Smooth muscle cell (in vitro differentiated cells): Measurements from ENCODE around the gene FMR1. TPM values are rescaled to one million over a fixed set of nuclear protein-coding genes. Genes with fewer than 3 reads are reported as not detected.

Experiments used
- DNase-seq: peaks from one replicate; lab custom pipeline; 2025; ENCODE audit not compliant: unreplicated experiment; lab: John Stamatoyannopoulos, UW
- H2AFZ ChIP-seq: fragments of 200-600 bp; sonication (generic); 2 replicates; pipeline ENCODE4 v1.6.0; 2016; ENCODE audit warnings: antibody characterized with exemption, low read depth, mild to moderate bottlenecking
- H3F3A ChIP-seq: fragments of 200-600 bp; sonication (generic); 2 replicates; pipeline ENCODE4 v1.6.0; 2017; ENCODE audit warnings: antibody characterized with exemption, low read depth
- H3K27ac ChIP-seq: fragments of 200-600 bp; sonication (generic); 2 replicates; pipeline ENCODE4 v1.5.1; 2016; ENCODE audit warnings: low read depth, mild to moderate bottlenecking
- H3K27me3 ChIP-seq: fragments of 200-600 bp; sonication (generic); 2 replicates; pipeline ENCODE4 v1.6.1; 2016; ENCODE audit warnings: low read depth, mild to moderate bottlenecking
- H3K36me3 ChIP-seq: fragments of 200-600 bp; sonication (generic); 2 replicates; pipeline ENCODE4 v1.5.1; 2016; ENCODE audit warnings: low read depth
- H3K4me1 ChIP-seq: fragments of 200-600 bp; sonication (generic); 2 replicates; pipeline ENCODE4 v1.5.1; 2016; ENCODE audit warnings: low read depth
- H3K4me2 ChIP-seq: fragments of 200-600 bp; sonication (generic); 2 replicates; pipeline ENCODE4 v1.6.0; 2016; ENCODE audit warnings: mild to moderate bottlenecking
- H3K4me3 ChIP-seq: fragments of 200-600 bp; sonication (generic); 2 replicates; pipeline ENCODE4 v1.5.1; 2016; ENCODE audit warnings: mild to moderate bottlenecking
- H3K79me2 ChIP-seq: fragments of 200-600 bp; sonication (generic); 2 replicates; pipeline ENCODE4 v1.6.0; 2016; ENCODE audit warnings: low read depth, mild to moderate bottlenecking
- H3K9ac ChIP-seq: fragments of 200-600 bp; sonication (generic); 2 replicates; pipeline ENCODE4 v1.6.0; 2016; ENCODE audit warnings: low read depth
- H3K9me3 ChIP-seq: fragments of 200-600 bp; sonication (generic); replicated peaks from 2 replicates; pipeline ENCODE4 v1.5.1; 2016; ENCODE audit warnings: low read depth
- H4K20me1 ChIP-seq: fragments of 200-600 bp; sonication (generic); 2 replicates; pipeline ENCODE4 v1.6.0; 2016; ENCODE audit warnings: low read depth
- WGBS: methylation state at CpG from one replicate; pipeline ENCODE4 v1.1.7; 2016; ENCODE audit warnings: low lambda C conversion rate; 5-methylcytosine and 5-hydroxymethylcytosine counted together
- polyA plus RNA-seq: library from polyadenylated mRNA; unstranded; fragments of >200 nt; fragmentation: Nextera tagmentation; extraction: Ambion mirVana; gene quantifications from 2 replicates; pipeline ENCODE4 v1.2.1, GENCODE V29; 2016
- total RNA-seq: library from RNA; depleted of rRNA; stranded (reverse); fragments of >200 nt; gene quantifications from 2 replicates; pipeline ENCODE4 v1.2.3, GENCODE V29; 2014
- TF ChIP-seq, protein P1 (sequence below): fragments of 200-600 bp; sonication (generic); IDR thresholded peaks from 2 replicates; pipeline ENCODE4 v1.5.1; 2017; ENCODE audit warnings: borderline replicate concordance, mild to moderate bottlenecking, antibody characterized with exemption; ENCODE audit not compliant: insufficient read depth, poor library complexity, severe bottlenecking

The FMR1 gene
- total and polyA plus RNA-seq, 2 experiments from 2014 or later = 13.9 to 52.2 TPM

DNA sequence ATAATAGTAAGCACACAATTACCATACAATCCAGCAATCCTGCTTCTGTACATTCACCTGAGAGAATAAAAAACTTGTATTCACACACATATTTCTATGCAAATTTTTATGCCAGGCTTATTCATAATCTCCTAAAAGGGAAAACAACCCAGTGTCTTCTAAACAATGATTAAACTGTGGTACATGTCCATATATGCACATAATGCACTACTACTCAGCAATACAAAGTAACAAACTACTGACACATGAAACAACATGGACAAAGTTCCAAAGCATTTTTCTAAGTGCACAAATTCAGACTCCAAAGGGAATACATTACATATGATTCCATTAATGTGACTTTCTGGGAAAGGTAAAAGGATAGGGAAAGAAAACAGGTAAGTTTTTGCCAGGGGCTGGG lies 18.0 kb upstream of the FMR1 start:
- Histone ChIP-seq H4K20me1 (no peaks in the 10 kb centered on the region), H3K4me2 (no peak overlapping the region), H3F3A (no peaks in the 10 kb centered on the region), H3K79me2 (no peaks in the 10 kb centered on the region), H3K27me3 (no peaks in the 10 kb centered on the region), H3K9me3 (no peaks in the 10 kb centered on the region), H3K27ac (no peak overlapping the region), H3K4me3 (no peak overlapping the region), H2AFZ (no peak overlapping the region), H3K4me1 (no peaks in the 10 kb centered on the region), H3K36me3 (no peaks in the 10 kb centered on the region), H3K9ac (no peak overlapping the region)
- TF ChIP-seq, protein P1, sequence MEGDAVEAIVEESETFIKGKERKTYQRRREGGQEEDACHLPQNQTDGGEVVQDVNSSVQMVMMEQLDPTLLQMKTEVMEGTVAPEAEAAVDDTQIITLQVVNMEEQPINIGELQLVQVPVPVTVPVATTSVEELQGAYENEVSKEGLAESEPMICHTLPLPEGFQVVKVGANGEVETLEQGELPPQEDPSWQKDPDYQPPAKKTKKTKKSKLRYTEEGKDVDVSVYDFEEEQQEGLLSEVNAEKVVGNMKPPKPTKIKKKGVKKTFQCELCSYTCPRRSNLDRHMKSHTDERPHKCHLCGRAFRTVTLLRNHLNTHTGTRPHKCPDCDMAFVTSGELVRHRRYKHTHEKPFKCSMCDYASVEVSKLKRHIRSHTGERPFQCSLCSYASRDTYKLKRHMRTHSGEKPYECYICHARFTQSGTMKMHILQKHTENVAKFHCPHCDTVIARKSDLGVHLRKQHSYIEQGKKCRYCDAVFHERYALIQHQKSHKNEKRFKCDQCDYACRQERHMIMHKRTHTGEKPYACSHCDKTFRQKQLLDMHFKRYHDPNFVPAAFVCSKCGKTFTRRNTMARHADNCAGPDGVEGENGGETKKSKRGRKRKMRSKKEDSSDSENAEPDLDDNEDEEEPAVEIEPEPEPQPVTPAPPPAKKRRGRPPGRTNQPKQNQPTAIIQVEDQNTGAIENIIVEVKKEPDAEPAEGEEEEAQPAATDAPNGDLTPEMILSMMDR = no peak
- DNase-seq = no peak

DNA sequence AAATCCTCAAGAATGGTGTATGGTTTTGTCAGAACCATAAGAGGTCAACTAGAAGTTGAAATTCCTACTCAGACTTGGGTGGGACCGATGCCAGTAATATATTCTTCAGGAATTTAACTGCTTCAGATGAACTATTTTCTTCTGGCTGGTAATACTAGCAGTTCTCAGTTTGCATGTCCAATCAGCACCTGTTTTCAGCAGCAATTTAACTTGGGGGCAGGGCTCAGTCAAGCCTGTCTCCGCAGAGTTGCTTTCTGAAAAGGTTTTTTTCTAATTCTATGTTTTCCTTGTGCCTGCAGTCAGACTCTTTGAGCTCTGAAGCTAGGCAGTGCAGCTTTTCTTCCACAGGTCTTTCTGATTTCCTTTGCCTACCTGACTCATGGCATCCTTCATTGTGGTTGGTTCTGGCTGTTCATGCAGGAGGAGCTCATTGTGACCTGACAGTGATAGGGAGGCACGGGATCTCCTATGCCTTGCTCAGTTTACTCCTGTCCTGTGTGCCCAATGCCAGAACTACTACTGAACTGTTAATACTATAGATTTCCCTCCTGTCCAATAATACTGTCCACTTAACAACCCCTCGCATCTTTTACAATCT lies 17.3 kb upstream of the FMR1 start:
- Histone ChIP-seq H3K79me2 (no peaks in the 10 kb centered on the region), H3K4me1 (no peaks in the 10 kb centered on the region), H3K4me2 (no peak overlapping the region), H3K36me3 (no peaks in the 10 kb centered on the region), H3K9ac (no peak overlapping the region), H3K9me3 (no peaks in the 10 kb centered on the region), H3K27me3 (no peaks in the 10 kb centered on the region), H3K27ac (no peak overlapping the region), H3F3A (no peaks in the 10 kb centered on the region), H3K4me3 (no peak overlapping the region), H2AFZ (no peak overlapping the region), H4K20me1 (no peaks in the 10 kb centered on the region)
- TF ChIP-seq, protein P1 = no peak
- DNase-seq = no peak
- 70% methylated on average over 4 of the region's 4 CpGs for WGBS

DNA sequence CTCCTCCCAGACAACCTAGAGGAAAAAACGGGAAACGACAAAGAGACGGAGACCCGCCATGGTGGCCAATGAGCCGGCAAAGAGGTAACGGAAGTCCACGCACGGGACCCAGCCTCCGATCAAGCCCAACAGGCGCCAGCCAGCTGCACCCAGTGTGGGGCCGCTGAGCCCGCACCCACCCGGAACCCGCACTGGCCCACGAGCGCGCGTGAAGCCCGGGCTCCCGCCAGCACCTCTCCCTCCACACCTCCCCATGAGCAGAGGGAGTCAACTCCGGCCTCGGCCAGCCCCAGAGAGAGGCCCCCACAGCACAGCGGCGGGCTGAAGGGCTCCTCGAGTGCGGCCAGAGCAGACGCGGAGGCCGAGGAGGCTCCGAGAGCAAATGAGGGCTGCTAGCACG lies 14.6 kb upstream of the FMR1 start:
- Histone ChIP-seq H3K4me2 (no peak overlapping the region), H3K27ac (no peak overlapping the region), H2AFZ (no peak overlapping the region), H3K4me3 (no peak overlapping the region), H3K79me2 (no peaks in the 10 kb centered on the region), H3K9me3 (no peaks in the 10 kb centered on the region), H4K20me1 (no peaks in the 10 kb centered on the region), H3K4me1 (no peaks in the 10 kb centered on the region), H3K36me3 (no peaks in the 10 kb centered on the region), H3K9ac (no peak overlapping the region), H3K27me3 (no peaks in the 10 kb centered on the region), H3F3A (no peaks in the 10 kb centered on the region)
- WGBS = 90% methylated on average over 26 of the region's 31 CpGs
- TF ChIP-seq, protein P1 = no peak
- no peak for DNase-seq

DNA sequence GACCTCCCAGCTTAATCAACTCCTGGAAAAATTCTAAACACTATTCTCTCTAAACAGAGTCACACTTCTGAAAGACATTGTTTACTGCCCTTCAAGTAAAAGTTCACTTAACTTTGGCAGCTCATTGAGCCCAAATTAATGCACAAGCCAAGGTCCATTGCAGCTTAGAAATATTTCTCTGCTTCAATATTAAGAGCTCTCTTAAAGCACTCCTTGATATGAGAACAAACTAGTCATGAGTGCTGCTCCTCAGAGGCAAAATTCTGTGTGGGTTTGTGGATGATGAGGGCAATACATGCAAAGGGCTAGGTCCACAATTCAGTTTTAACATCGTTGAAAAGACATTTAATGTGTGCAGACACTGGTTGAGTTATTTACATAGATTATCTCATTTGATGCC lies 12.8 kb upstream of the FMR1 start:
- Histone ChIP-seq H2AFZ (no peak overlapping the region), H3K4me3 (no peak overlapping the region), H3K4me2 (no peak overlapping the region), H3K27ac (no peak overlapping the region), H3K9me3 (no peaks in the 10 kb centered on the region), H3K36me3 (no peaks in the 10 kb centered on the region), H3K4me1 (no peaks in the 10 kb centered on the region), H4K20me1 (no peaks in the 10 kb centered on the region), H3F3A (no peaks in the 10 kb centered on the region), H3K9ac (no peak overlapping the region), H3K27me3 (no peaks in the 10 kb centered on the region), H3K79me2 (no peaks in the 10 kb centered on the region)
- WGBS = 51% methylated on average over 1 of the region's 1 CpG
- DNase-seq = no peak
- TF ChIP-seq, protein P1 = no peak
